ENCODE results near the gene CIT.
"Not testable (repeated sequence)": the region's sequence is repeated elsewhere in the genome, so short reads cannot be mapped to it uniquely, and the experiment has no call there.

The CIT gene

GRCh38 chr12:119660076-119660475 lies 217.0 kb downstream of the CIT start:
- no peaks in the 10 kb centered on the region for H3K36me3 ChIP-seq (ENCODE audit: control insufficient read depth, insufficient read depth, low read length)
- no peaks in the 10 kb centered on the region for H3K27me3 ChIP-seq (replicated peaks; ENCODE audit: control insufficient read depth, insufficient read depth, low read length)
- no peak for TF ChIP-seq CTCF (IDR thresholded peaks at IDR 0.05; ENCODE audit: insufficient read depth, low read length, poor library complexity, severe bottlenecking)
- no peak overlapping the region for H3K4me3 ChIP-seq (replicated peaks; ENCODE audit: low read depth, low read length)
- no peak for DNase-seq (ENCODE audit: extremely low read depth, insufficient read length)

- H3K4me3 ChIP-seq (replicated peaks; ENCODE audit: low read depth, low read length): no peak overlapping the region
- TF ChIP-seq CTCF (IDR thresholded peaks at IDR 0.05; ENCODE audit: insufficient read depth, low read length, poor library complexity, severe bottlenecking): peak; percentile 85
- no peaks in the 10 kb centered on the region for H3K27me3 ChIP-seq (replicated peaks; ENCODE audit: control insufficient read depth, insufficient read depth, low read length)
- DNase-seq (ENCODE audit: extremely low read depth, insufficient read length): no peak
- no peaks in the 10 kb centered on the region for H3K36me3 ChIP-seq (ENCODE audit: control insufficient read depth, insufficient read depth, low read length)
Observed at GRCh38 chr12:119659289-119659897, 217.7 kb downstream of the CIT start.

GRCh38 chr12:119658166-119658565 lies 219.0 kb downstream of the CIT start:
- not testable (repeated sequence) for H3K27me3 ChIP-seq (replicated peaks; ENCODE audit: control insufficient read depth, insufficient read depth, low read length); DNase-seq (ENCODE audit: extremely low read depth, insufficient read length); H3K36me3 ChIP-seq (ENCODE audit: control insufficient read depth, insufficient read depth, low read length); H3K4me3 ChIP-seq (replicated peaks; ENCODE audit: low read depth, low read length)

GRCh38 chr12:119657001-119657400 lies 220.1 kb downstream of the CIT start:
- not testable (repeated sequence) for DNase-seq (ENCODE audit: extremely low read depth, insufficient read length); H3K27me3 ChIP-seq (replicated peaks; ENCODE audit: control insufficient read depth, insufficient read depth, low read length); H3K4me3 ChIP-seq (replicated peaks; ENCODE audit: low read depth, low read length); H3K36me3 ChIP-seq (ENCODE audit: control insufficient read depth, insufficient read depth, low read length)

- H3K36me3 ChIP-seq (ENCODE audit: control insufficient read depth, insufficient read depth, low read length): no peaks in the 10 kb centered on the region
- DNase-seq (ENCODE audit: extremely low read depth, insufficient read length): no peak
- TF ChIP-seq CTCF (IDR thresholded peaks at IDR 0.05; ENCODE audit: insufficient read depth, low read length, poor library complexity, severe bottlenecking): no peak
- H3K4me3 ChIP-seq (replicated peaks; ENCODE audit: low read depth, low read length): no peak overlapping the region
- no peaks in the 10 kb centered on the region; the same call in 1 of the 2 replicates for H3K27me3 ChIP-seq (replicated peaks; ENCODE audit: control insufficient read depth, insufficient read depth, low read length)
Observed at GRCh38 chr12:119652665-119653064, 224.5 kb downstream of the CIT start.

GRCh38 chr12:119649202-119649808 lies 227.8 kb downstream of the CIT start:
- H3K36me3 ChIP-seq (ENCODE audit: control insufficient read depth, insufficient read depth, low read length): no peaks in the 10 kb centered on the region
- H3K4me3 ChIP-seq (replicated peaks; ENCODE audit: low read depth, low read length): no peak overlapping the region
- no peaks in the 10 kb centered on the region; the same call in 1 of the 2 replicates for H3K27me3 ChIP-seq (replicated peaks; ENCODE audit: control insufficient read depth, insufficient read depth, low read length)
- TF ChIP-seq CTCF (IDR thresholded peaks at IDR 0.05; ENCODE audit: insufficient read depth, low read length, poor library complexity, severe bottlenecking): peak; percentile 64
- no peak for DNase-seq (ENCODE audit: extremely low read depth, insufficient read length)

Data from GM06990 (cell line).